K562 (cell line): ENCODE data around the gene ARHGAP26. TPM values are rescaled to one million over a fixed set of nuclear protein-coding genes. Genes with fewer than 3 reads are reported as not detected.

Experiments
- ATAC-seq: fragments of 200-7000 bp; cut with Tn5 transposase; 3 replicates; pipeline ENCODE4 v1.9.1; 2020; ENCODE audit warnings: moderate library complexity
- BruUV-seq: library from RNA; stranded (reverse); fragments of 400-500 nt; replicated peaks from 2 replicates; lab custom pipeline; 2021; lab: Mats Ljungman, UMichigan
- CTCF ChIA-PET: fragments of 300-600 bp; formaldehyde crosslinking; extraction: SDS; loops from one replicate; lab custom pipeline; 2021; ENCODE audit warnings: low intra/inter-chr PET ratio; lab: Yijun Ruan, JAX
- POLR2A ChIA-PET: fragments of 300-600, 350-650 bp; sonication (Branson Sonifier 250); formaldehyde crosslinking; extraction: SDS; loops from one replicate; lab custom pipeline; 2021; ENCODE audit warnings: antibody characterized with exemption, inconsistent platforms; lab: Yijun Ruan, JAX
- DNase-seq, 4 experiments: peaks; one replicate each; pipeline versions ENCODE4 v3.0.0 to v3.0.0-alpha.2; 2011 to 2018; ENCODE audit warnings: low spot score in 3 of 4, mixed read lengths in 3 of 4; ENCODE audit errors: extremely low read depth in 1 of 4
- FAIRE-seq: peaks from 2 replicates; lab custom pipeline; 2011; peaks lifted over from hg19 to GRCh38; lab: Jason Lieb, UNC
- H2AFZ ChIP-seq: 2 replicates; pipeline ENCODE4 v1.6.0; 2011; ENCODE audit warnings: low read depth, low read length, control low read depth, inconsistent platforms
- H3K27ac ChIP-seq: fragments of 200-600 bp; 3 replicates; pipeline ENCODE4 v1.8.0; 2011; ENCODE audit warnings: low read depth, mild to moderate bottlenecking, control low read depth, inconsistent platforms, low read length, moderate library complexity, mixed read lengths; ENCODE audit errors: extremely low read depth
- H3K27me3 ChIP-seq, 2 experiments: fragments of 300-600 bp in 1 of 2; 2 replicates in 1 of 2; 3 replicates in 1 of 2; pipeline versions ENCODE4 v1.6.0 to v1.8.0; 2011; ENCODE audit warnings: inconsistent platforms in 2 of 2, low read length in 2 of 2, mild to moderate bottlenecking in 1 of 2, mixed read lengths in 1 of 2, moderate library complexity in 1 of 2; ENCODE audit not compliant: control insufficient read depth in 2 of 2, insufficient read depth in 2 of 2
- H3K36me3 ChIP-seq: fragments of 300-600 bp; 3 replicates; pipeline ENCODE4 v1.8.0; 2011; ENCODE audit warnings: mild to moderate bottlenecking, low read length, inconsistent platforms; ENCODE audit not compliant: control insufficient read depth, insufficient read depth
- H3K4me1 ChIP-seq, 2 experiments: fragments of 200-600 bp in 1 of 2; replicated peaks in 1 of 2; 2 replicates in 1 of 2; 3 replicates in 1 of 2; pipeline versions ENCODE4 v1.5.1 to v1.8.0; 2011; ENCODE audit warnings: inconsistent platforms in 2 of 2, low read length in 2 of 2, mild to moderate bottlenecking in 1 of 2, mixed read lengths in 1 of 2, moderate library complexity in 1 of 2; ENCODE audit not compliant: control insufficient read depth in 2 of 2, insufficient read depth in 2 of 2
- H3K4me2 ChIP-seq: 2 replicates; pipeline ENCODE4 v1.6.1; 2011; ENCODE audit warnings: low read length, control low read depth, inconsistent platforms, mixed read lengths; ENCODE audit not compliant: insufficient read depth
- H3K4me3 ChIP-seq: fragments of 200-600 bp; sonication (generic), shearing (Covaris generic); 2 replicates; pipeline ENCODE4 v1.5.1; 2016; ENCODE audit warnings: control low read depth, inconsistent platforms
- H3K79me2 ChIP-seq: fragments of 200-600 bp; 3 replicates; pipeline ENCODE4 v1.8.0; 2011; ENCODE audit warnings: low read length, inconsistent platforms; ENCODE audit not compliant: control insufficient read depth, insufficient read depth
- H3K9ac ChIP-seq, 2 experiments: 2 replicates each; pipeline versions ENCODE4 v1.6.0 to v1.6.1; 2011; ENCODE audit warnings: low read depth in 2 of 2, low read length in 2 of 2, control low read depth in 1 of 2, inconsistent platforms in 1 of 2, mild to moderate bottlenecking in 1 of 2, mixed read lengths in 1 of 2; ENCODE audit not compliant: insufficient read depth in 1 of 2
- H3K9me1 ChIP-seq: one replicate; pipeline ENCODE4 v1.6.0; 2011; ENCODE audit warnings: inconsistent platforms, mild to moderate bottlenecking, low read length, moderate library complexity; ENCODE audit not compliant: control insufficient read depth, insufficient read depth
- H3K9me3 ChIP-seq: replicated peaks from 2 replicates; pipeline ENCODE4 v1.5.1; 2011; ENCODE audit warnings: low read depth, low read length, inconsistent platforms; ENCODE audit not compliant: control insufficient read depth, insufficient read depth
- H4K20me1 ChIP-seq: replicated peaks from 2 replicates; pipeline ENCODE4 v1.6.1; 2011; ENCODE audit warnings: low read length, inconsistent platforms, mixed read lengths; ENCODE audit not compliant: control insufficient read depth, insufficient read depth
- DIDO1 ChIP-seq: fragments of 450-650 bp; IDR thresholded peaks from 2 replicates; pipeline ENCODE4 v1.6.1; 2016; ENCODE audit warnings: low read depth, missing biosample characterization, missing genetic modification characterization
- FOXK1 ChIP-seq: sonication (generic); formaldehyde crosslinking; IDR thresholded peaks from 2 replicates; pipeline ENCODE4 v1.8.0; 2022; ENCODE audit warnings: missing genetic modification reagents, mild to moderate bottlenecking, borderline replicate concordance
- RERE ChIP-seq: sonication (generic); formaldehyde crosslinking; IDR thresholded peaks from 2 replicates; pipeline ENCODE4 v1.8.0; 2023; ENCODE audit warnings: missing genetic modification reagents, mild to moderate bottlenecking, borderline replicate concordance
- ZNF511 ChIP-seq: sonication (generic); formaldehyde crosslinking; IDR thresholded peaks from 2 replicates; pipeline ENCODE4 v1.8.0; 2022; ENCODE audit warnings: mild to moderate bottlenecking, missing genetic modification reagents
- ZNF584 ChIP-seq: fragments of 200-800 bp; sonication (Bioruptor generic); IDR thresholded peaks from 2 replicates; pipeline ENCODE4 v1.6.1; 2016; ENCODE audit warnings: low read depth, mild to moderate bottlenecking, missing genetic modification characterization, missing compliant biosample characterization
- WGBS: fragments of 100-300 bp; shearing (Covaris generic); methylation state at CpG from one replicate; pipeline ENCODE4 v1.1.6; 2016; ENCODE audit warnings: low coverage, mixed read lengths; ENCODE audit not compliant: insufficient coverage; ENCODE audit errors: missing lambda C conversion rate; 5-methylcytosine and 5-hydroxymethylcytosine counted together
- in situ Hi-C: fragments of 300-500 bp; cut with MboI; formaldehyde crosslinking; loops from 4 replicates; pipeline ENCODE4 v1.15.0; 2018; ENCODE audit warnings: inconsistent platforms, mixed read lengths
- intact Hi-C: fragments of 100-400 bp; cut with micrococcal nuclease; formaldehyde crosslinking; loops from 2 replicates; pipeline ENCODE4 v1.14.2; 2022
- polyA plus RNA-seq, 8 experiments: library from polyadenylated mRNA; depleted of rRNA in 4 of 8; stranded (reverse) in 5 of 8; unstranded in 3 of 8; fragments of >200 nt; fragmentation: Nextera tagmentation in 2 of 8; fragmentation: Illumina TruSeq in 1 of 8; extraction: Ambion mirVana in 2 of 8; extraction: Trizol in 1 of 8; gene quantifications; 2 replicates each; pipeline versions ENCODE4 v1.2.1 to v1.2.3, GENCODE V29; 2011 to 2014; ENCODE audit warnings: inconsistent platforms in 1 of 8, missing spikeins in 1 of 8
- total RNA-seq, 7 experiments: library from RNA; depleted of rRNA in 6 of 7; stranded (reverse); fragments of >200 nt in 6 of 7; fragmentation: Illumina TruSeq in 2 of 7; extraction: Trizol in 2 of 7; gene quantifications; 2 replicates each; pipeline versions ENCODE4 v1.2.1 to v1.2.3, GENCODE V29; 2011 to 2021; ENCODE audit warnings: low replicate concordance in 1 of 7
- TF ChIP-seq, protein P1 (sequence below): fragments of 450-650 bp; IDR thresholded peaks from 2 replicates; pipeline ENCODE4 v1.6.1; 2016; ENCODE audit warnings: borderline replicate concordance
- TF ChIP-seq, protein P2 (sequence below): fragments of 450-650 bp; IDR thresholded peaks from one replicate; pipeline ENCODE4 v1.6.1; 2018; ENCODE audit warnings: mild to moderate bottlenecking, moderate library complexity; ENCODE audit not compliant: partially characterized antibody
- TF ChIP-seq, protein P3 (sequence below): fragments of 250-450 bp; sonication (Bioruptor Pico); IDR thresholded peaks from 2 replicates; pipeline ENCODE4 v1.8.0; 2022; ENCODE audit warnings: moderate library complexity, mild to moderate bottlenecking, inconsistent platforms

The ARHGAP26 gene
- total and polyA plus RNA-seq, 9 of the 15 experiments (the other 6 are each of a cell fraction or from before 2014, with no cell fraction given), result 0.13 to 1.1 (median 0.55) TPM

DNA sequence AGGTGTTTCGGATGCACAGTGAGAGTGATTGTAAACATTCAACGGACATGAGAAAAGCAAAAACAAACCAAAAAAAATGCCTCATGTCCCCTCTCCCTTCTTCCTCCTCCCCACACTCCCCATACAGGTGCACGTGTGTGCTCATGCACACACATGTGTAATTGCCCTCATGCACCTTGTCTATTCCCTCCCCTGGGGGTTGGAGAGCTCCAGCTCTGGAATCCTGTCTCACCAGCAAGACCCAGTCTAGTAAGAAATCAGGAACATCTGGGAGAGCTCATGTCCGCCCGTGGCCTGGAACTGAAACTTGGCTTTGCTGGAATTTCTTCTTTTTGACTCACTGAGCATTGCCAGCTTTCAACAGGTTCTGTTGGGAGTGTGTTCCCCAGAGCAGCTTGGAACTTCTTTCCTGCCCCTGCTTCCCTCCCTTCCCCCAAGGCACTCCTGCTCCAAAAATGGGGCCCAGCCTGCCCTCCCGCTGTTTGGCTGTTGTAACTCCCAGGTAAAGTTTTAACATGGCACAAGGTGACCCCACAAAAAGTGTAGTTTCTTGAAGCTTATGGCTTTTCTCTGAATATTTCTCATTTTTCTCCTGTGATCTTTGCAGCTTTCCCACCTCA is 443.2 kb downstream of the ARHGAP26 start (continued):
- TF ChIP-seq, protein P1, sequence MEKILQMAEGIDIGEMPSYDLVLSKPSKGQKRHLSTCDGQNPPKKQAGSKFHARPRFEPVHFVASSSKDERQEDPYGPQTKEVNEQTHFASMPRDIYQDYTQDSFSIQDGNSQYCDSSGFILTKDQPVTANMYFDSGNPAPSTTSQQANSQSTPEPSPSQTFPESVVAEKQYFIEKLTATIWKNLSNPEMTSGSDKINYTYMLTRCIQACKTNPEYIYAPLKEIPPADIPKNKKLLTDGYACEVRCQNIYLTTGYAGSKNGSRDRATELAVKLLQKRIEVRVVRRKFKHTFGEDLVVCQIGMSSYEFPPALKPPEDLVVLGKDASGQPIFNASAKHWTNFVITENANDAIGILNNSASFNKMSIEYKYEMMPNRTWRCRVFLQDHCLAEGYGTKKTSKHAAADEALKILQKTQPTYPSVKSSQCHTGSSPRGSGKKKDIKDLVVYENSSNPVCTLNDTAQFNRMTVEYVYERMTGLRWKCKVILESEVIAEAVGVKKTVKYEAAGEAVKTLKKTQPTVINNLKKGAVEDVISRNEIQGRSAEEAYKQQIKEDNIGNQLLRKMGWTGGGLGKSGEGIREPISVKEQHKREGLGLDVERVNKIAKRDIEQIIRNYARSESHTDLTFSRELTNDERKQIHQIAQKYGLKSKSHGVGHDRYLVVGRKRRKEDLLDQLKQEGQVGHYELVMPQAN, result 0 out of 2 replicates have a peak, but pooled peaks have one; percentile 38
- TF ChIP-seq ZNF511 (CRISPR knock-in tag), result no peak

- in situ Hi-C loops (no loop called here), intact Hi-C loops (loop anchor here (10.0 kb wide), 1 partner anchor 371 kb away; no protein-coding TSS in a partner anchor)
- no peaks in the 10 kb centered on the region for H3K27me3 ChIP-seq
- no peaks in the 10 kb centered on the region for H3K36me3 ChIP-seq
- H3K9me3 ChIP-seq, result no peaks in the 10 kb centered on the region
- ChIA-PET POLR2A (interaction anchor here (0.9 to 2.0 kb wide), 5 partner anchors 8 to 184 kb away, joined by 3 to 7 read pairs (median 3); no protein-coding TSS in a partner anchor), CTCF (no interaction called here)
- H3K27ac ChIP-seq, result peak overlapping the region; percentile 79
- peak overlapping the region; percentile 46 to 58; a peak in 3 of 4 replicates for H3K9ac ChIP-seq
- H3K9me1 ChIP-seq, result no peaks in the 10 kb centered on the region
- peaks cover 33 to 58% of the 10 kb centered on the region in 2 experiments for H3K4me1 ChIP-seq
- peak; percentile 59 for ATAC-seq
- no TSS peak for BruUV-seq
- H3K4me2 ChIP-seq, result peak overlapping the region; percentile 36
- H3K79me2 ChIP-seq, result no peaks in the 10 kb centered on the region
- no peak overlapping the region for H3K4me3 ChIP-seq
- DNase-seq, result peak; percentile 45 to 76 (median 58)
- peak overlapping the region; percentile 90 for H2AFZ ChIP-seq
- FAIRE-seq, result peak; percentile 80
- 3% methylated on average over 12 of the region's 12 CpGs for WGBS
- no peaks in the 10 kb centered on the region for H4K20me1 ChIP-seq
- TF ChIP-seq ZNF584 (CRISPR knock-in tag), result peak; percentile 41; the same call in 1 of the 2 replicates
- TF ChIP-seq, protein P2, sequence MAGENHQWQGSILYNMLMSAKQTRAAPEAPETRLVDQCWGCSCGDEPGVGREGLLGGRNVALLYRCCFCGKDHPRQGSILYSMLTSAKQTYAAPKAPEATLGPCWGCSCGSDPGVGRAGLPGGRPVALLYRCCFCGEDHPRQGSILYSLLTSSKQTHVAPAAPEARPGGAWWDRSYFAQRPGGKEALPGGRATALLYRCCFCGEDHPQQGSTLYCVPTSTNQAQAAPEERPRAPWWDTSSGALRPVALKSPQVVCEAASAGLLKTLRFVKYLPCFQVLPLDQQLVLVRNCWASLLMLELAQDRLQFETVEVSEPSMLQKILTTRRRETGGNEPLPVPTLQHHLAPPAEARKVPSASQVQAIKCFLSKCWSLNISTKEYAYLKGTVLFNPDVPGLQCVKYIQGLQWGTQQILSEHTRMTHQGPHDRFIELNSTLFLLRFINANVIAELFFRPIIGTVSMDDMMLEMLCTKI, result no peak
- no peak for TF ChIP-seq FOXK1 (CRISPR knock-in tag)
- TF ChIP-seq, protein P3, sequence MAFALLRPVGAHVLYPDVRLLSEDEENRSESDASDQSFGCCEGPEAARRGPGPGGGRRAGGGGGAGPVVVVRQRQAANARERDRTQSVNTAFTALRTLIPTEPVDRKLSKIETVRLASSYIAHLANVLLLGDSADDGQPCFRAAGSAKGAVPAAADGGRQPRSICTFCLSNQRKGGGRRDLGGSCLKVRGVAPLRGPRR (CRISPR knock-in tag), result no peak
- no peak for TF ChIP-seq DIDO1 (tag)
- TF ChIP-seq RERE (CRISPR knock-in tag), result no peak
These were observed 443.7 kb downstream of the ARHGAP26 start for GRCh38 chr5:143213851-143214363.
